Suppressor macrophage treated with lipopolysaccharide for 1 hour (primary cell): ENCODE results near the gene PPFIA4.
A peak's percentile ranks its signal among the peaks of the same experiment; 100 is the strongest.

Experiments
- DNase-seq, 3 donors: peaks; one replicate each; pipeline ENCODE4 v3.0.0-alpha.2; 2020 to 2022

Gene PPFIA4

GRCh38 chr1:203060115-203060514 is 33.8 kb downstream of the PPFIA4 start:
- DNase-seq: no peak

GRCh38 chr1:203063287-203063686 is 37.0 kb downstream of the PPFIA4 start:
- DNase-seq: no peak

GRCh38 chr1:203065191-203065590 is 38.9 kb downstream of the PPFIA4 start:
- no peak for DNase-seq

- DNase-seq: no peak
Measured at GRCh38 chr1:203065986-203066385, 39.7 kb downstream of the PPFIA4 start.

- no peak for DNase-seq
Measured at GRCh38 chr1:203066965-203067364, 40.7 kb downstream of the PPFIA4 start.

GRCh38 chr1:203069030-203069747 is 42.9 kb downstream of the PPFIA4 start:
- peak; percentile 53 to 65 (median 65) for DNase-seq

GRCh38 chr1:203072002-203072602 is 45.8 kb downstream of the PPFIA4 start:
- DNase-seq: no peak

- DNase-seq: no peak
Measured at GRCh38 chr1:203072911-203073310, 46.6 kb downstream of the PPFIA4 start.

GRCh38 chr1:203073469-203073868 is 47.2 kb downstream of the PPFIA4 start:
- no peak for DNase-seq

- DNase-seq: no peak
Measured at GRCh38 chr1:203074610-203075009, 48.3 kb downstream of the PPFIA4 start.

GRCh38 chr1:203075236-203076030 is 49.1 kb downstream of the PPFIA4 start:
- DNase-seq: peak; percentile 56 to 68 (median 67)

- DNase-seq: peak; percentile 55 to 62 (median 59)
Measured at GRCh38 chr1:203076031-203076511, 49.8 kb downstream of the PPFIA4 start.

GRCh38 chr1:203077367-203077766 is 51.1 kb downstream of the PPFIA4 start:
- DNase-seq: no peak

GRCh38 chr1:203077956-203078355 is 51.7 kb downstream of the PPFIA4 start:
- no peak for DNase-seq

GRCh38 chr1:203078478-203078877 is 52.2 kb downstream of the PPFIA4 start:
- no peak for DNase-seq

- DNase-seq: no peak
Measured at GRCh38 chr1:203080456-203080855, 54.2 kb downstream of the PPFIA4 start.

- DNase-seq: peak in 1 of 3 donors; percentile 32
Measured at GRCh38 chr1:203081465-203082230, 55.4 kb downstream of the PPFIA4 start.

- DNase-seq: no peak
Measured at GRCh38 chr1:203082231-203082505, 55.9 kb downstream of the PPFIA4 start.

GRCh38 chr1:203082571-203083462 is 56.5 kb downstream of the PPFIA4 start:
- DNase-seq: peak in 1 of 3 donors; percentile 20

- no peak for DNase-seq
Measured at GRCh38 chr1:203083463-203083921, 57.2 kb downstream of the PPFIA4 start.

GRCh38 chr1:203084588-203085527 is 58.6 kb downstream of the PPFIA4 start:
- peak in 2 of 3 donors; percentile 41 to 49 for DNase-seq
